GM12874 (cell line): Measurements from ENCODE around the gene PKN1.

ENCODE experiments used
- CTCF ChIP-seq: IDR thresholded peaks from 2 replicates; pipeline ENCODE4 v1.5.1; 2011; ENCODE audit warnings: low read depth, mild to moderate bottlenecking, control low read depth, low read length, moderate library complexity; ENCODE audit not compliant: insufficient read depth

Gene PKN1

GRCh38 chr19:14434543-14435319, 1.6 kb downstream of the PKN1 start:
- TF ChIP-seq CTCF, result no peak

GRCh38 chr19:14435320-14436050, 2.4 kb downstream of the PKN1 start:
- TF ChIP-seq CTCF, result no peak

- TF ChIP-seq CTCF, result no peak
These were observed 4.6 kb downstream of the PKN1 start for GRCh38 chr19:14437578-14438140.

GRCh38 chr19:14439014-14439413, 5.9 kb downstream of the PKN1 start:
- no peak for TF ChIP-seq CTCF

- no peak for TF ChIP-seq CTCF
These were observed 6.9 kb downstream of the PKN1 start for GRCh38 chr19:14440049-14440448.

- no peak for TF ChIP-seq CTCF
These were observed 8.2 kb downstream of the PKN1 start for GRCh38 chr19:14441041-14441938.
